Measurements from ENCODE around the gene ADTRP. TPM values are rescaled to one million over a fixed set of nuclear protein-coding genes. Genes with fewer than 3 reads are reported as not detected.

Gene ADTRP
- polyA plus RNA-seq, 1 donor (not counting 4 experiments of a cell fraction or from before 2014, with no cell fraction given), result 16.7 TPM

GRCh38 chr6:11675601-11676000 lies 103.0 kb downstream of the ADTRP start:
- Histone ChIP-seq H2AFZ (ENCODE audit: control insufficient read depth, low read length) (no peak overlapping the region), H3K4me2 (ENCODE audit: control insufficient read depth, extremely low read depth, insufficient read depth, low read depth, low read length) (no peak overlapping the region), H3K27me3 (ENCODE audit: control insufficient read depth, extremely low read depth, insufficient read depth, low read length) (no peaks in the 10 kb centered on the region), H4K20me1 (ENCODE audit: control insufficient read depth, extremely low read depth, insufficient read depth, low read length) (no peaks in the 10 kb centered on the region), H3K9ac (ENCODE audit: control insufficient read depth, extremely low read depth, insufficient read depth, low read length) (no peak overlapping the region), H3K36me3 (ENCODE audit: control insufficient read depth in 2 of 2, extremely low read depth in 1 of 2, insufficient read depth in 2 of 2, low read length in 2 of 2) (no peaks in the 10 kb centered on the region), H3K9me1 (ENCODE audit: control insufficient read depth, extremely low read depth, insufficient read depth, low read length) (no peaks in the 10 kb centered on the region), H3K27ac (ENCODE audit: control insufficient read depth, insufficient read depth, low read length) (no peak overlapping the region), H3K9me3 (ENCODE audit: control insufficient read depth, low read depth, low read length) (peaks cover 2% of the 10 kb centered on the region), H3K4me3 (ENCODE audit: control insufficient read depth in 2 of 3, extremely low read depth in 1 of 3, insufficient read depth in 2 of 3, low read depth in 1 of 3, low read length in 3 of 3) (no peak overlapping the region), H3K4me1 (ENCODE audit: control insufficient read depth, extremely low read depth, insufficient read depth, low read length) (no peaks in the 10 kb centered on the region), H3K79me2 (ENCODE audit: control insufficient read depth, insufficient read depth, low read length) (no peaks in the 10 kb centered on the region)
- FAIRE-seq (no peak), DNase-seq (ENCODE audit: low read depth, low spot score) (no peak)
- TF ChIP-seq EZH2 (IDR thresholded peaks at IDR 0.05; ENCODE audit: low read length) (no peak), CTCF (optimal IDR thresholded peaks at IDR 0.05 in 1 of 3, IDR thresholded peaks at IDR 0.05 in 1 of 3, conservative IDR thresholded peaks at IDR 0.05 in 1 of 3; ENCODE audit: extremely low read depth in 1 of 3, insufficient read depth in 2 of 3, low read length in 3 of 3) (peak in 1 of 3 experiments; percentile 32)
- dilution Hi-C loops (cut with MboI; ENCODE audit: extremely low pct_ligation_motif_present, low sequenced_read_pairs), result no loop called here

GRCh38 chr6:11672669-11673068 lies 105.9 kb downstream of the ADTRP start:
- H3K79me2 ChIP-seq (ENCODE audit: control insufficient read depth, insufficient read depth, low read length), result no peaks in the 10 kb centered on the region
- H3K4me3 ChIP-seq (ENCODE audit: control insufficient read depth in 2 of 3, extremely low read depth in 1 of 3, insufficient read depth in 2 of 3, low read depth in 1 of 3, low read length in 3 of 3), result no peak overlapping the region
- H3K4me1 ChIP-seq (ENCODE audit: control insufficient read depth, extremely low read depth, insufficient read depth, low read length), result no peaks in the 10 kb centered on the region
- H2AFZ ChIP-seq (ENCODE audit: control insufficient read depth, low read length), result no peak overlapping the region
- no peaks in the 10 kb centered on the region for H4K20me1 ChIP-seq (ENCODE audit: control insufficient read depth, extremely low read depth, insufficient read depth, low read length)
- no peaks in the 10 kb centered on the region for H3K9me1 ChIP-seq (ENCODE audit: control insufficient read depth, extremely low read depth, insufficient read depth, low read length)
- no peaks in the 10 kb centered on the region for H3K27me3 ChIP-seq (ENCODE audit: control insufficient read depth, extremely low read depth, insufficient read depth, low read length)
- DNase-seq (ENCODE audit: low read depth, low spot score) (no peak), FAIRE-seq (no peak)
- H3K27ac ChIP-seq (ENCODE audit: control insufficient read depth, insufficient read depth, low read length), result no peak overlapping the region
- no peak for TF ChIP-seq EZH2 (IDR thresholded peaks at IDR 0.05; ENCODE audit: low read length)
- TF ChIP-seq CTCF (optimal IDR thresholded peaks at IDR 0.05 in 1 of 3, IDR thresholded peaks at IDR 0.05 in 1 of 3, conservative IDR thresholded peaks at IDR 0.05 in 1 of 3; ENCODE audit: extremely low read depth in 1 of 3, insufficient read depth in 2 of 3, low read length in 3 of 3), result no peak
- H3K9me3 ChIP-seq (ENCODE audit: control insufficient read depth, low read depth, low read length), result no peaks in the 10 kb centered on the region
- no peak overlapping the region for H3K9ac ChIP-seq (ENCODE audit: control insufficient read depth, extremely low read depth, insufficient read depth, low read length)
- no peaks in the 10 kb centered on the region for H3K36me3 ChIP-seq (ENCODE audit: control insufficient read depth in 2 of 2, extremely low read depth in 1 of 2, insufficient read depth in 2 of 2, low read length in 2 of 2)
- dilution Hi-C loops (cut with MboI; ENCODE audit: extremely low pct_ligation_motif_present, low sequenced_read_pairs), result no loop called here
- H3K4me2 ChIP-seq (ENCODE audit: control insufficient read depth, extremely low read depth, insufficient read depth, low read depth, low read length), result no peak overlapping the region
